ENCODE results near the gene UVRAG. TPM values are rescaled to one million over a fixed set of nuclear protein-coding genes. Genes with fewer than 3 reads are reported as not detected.

Gene UVRAG
- total and polyA plus RNA-seq, 10 donors, result 13.8 to 80.8 (median 42.9) TPM

- H3K27ac ChIP-seq, result no peak overlapping the region
Measured at GRCh38 chr11:76166314-76166713, 351.3 kb downstream of the UVRAG start.

GRCh38 chr11:76167590-76167989 is 352.6 kb downstream of the UVRAG start:
- intact Hi-C loops (cut with DNase I; ENCODE audit: low total_unique reads), result no loop called here
- WGBS, 5 donors, result 71 to 82% (median 81%) methylated on average over 5 to 13 of the region's 13 CpGs
- no peaks in the 10 kb centered on the region for H3K4me1 ChIP-seq
- no peak overlapping the region for H3K4me3 ChIP-seq
- no peak for DNase-seq
- no peaks in the 10 kb centered on the region for H3K36me3 ChIP-seq
- H3K27me3 ChIP-seq (replicated peaks in 1 of 7), result peaks cover 0 to 4% (median 0%) of the 10 kb centered on the region in 7 donors
- H3K9me3 ChIP-seq, result no peaks in the 10 kb centered on the region
- TF ChIP-seq CTCF (IDR thresholded peaks at IDR 0.05 in 8 of 11, conservative IDR thresholded peaks at IDR 0.05 in 3 of 11), result no peak
- TF ChIP-seq POLR2A (IDR thresholded peaks at IDR 0.05), result no peak
- TF ChIP-seq POLR2AphosphoS5 (IDR thresholded peaks at IDR 0.05), result no peak
- H3K27ac ChIP-seq, result no peak overlapping the region

More at GRCh38 chr11:76166314-76166713, 351.3 kb downstream of the UVRAG start:
- Histone ChIP-seq H3K4me1 (peaks cover 0 to 4% (median 0%) of the 10 kb centered on the region in 6 donors), H3K27me3 (replicated peaks in 1 of 7) (peaks cover 0 to 4% (median 0%) of the 10 kb centered on the region in 7 donors), H3K36me3 (no peaks in the 10 kb centered on the region), H3K4me3 (no peak overlapping the region), H3K9me3 (no peaks in the 10 kb centered on the region)
- WGBS, 5 donors, result 54 to 83% (median 74%) methylated on average over 5 to 6 of the region's 6 CpGs
- DNase-seq, result no peak
- intact Hi-C loops (cut with DNase I; ENCODE audit: low total_unique reads), result no loop called here
- no peak for TF ChIP-seq POLR2AphosphoS5 (IDR thresholded peaks at IDR 0.05)
- TF ChIP-seq CTCF (IDR thresholded peaks at IDR 0.05 in 8 of 11, conservative IDR thresholded peaks at IDR 0.05 in 3 of 11), result no peak
- no peak for TF ChIP-seq POLR2A (IDR thresholded peaks at IDR 0.05)

GRCh38 chr11:76169473-76169896 is 354.5 kb downstream of the UVRAG start:
- DNase-seq, result no peak

GRCh38 chr11:76170468-76170867 is 355.5 kb downstream of the UVRAG start:
- Histone ChIP-seq H3K36me3 (no peaks in the 10 kb centered on the region), H3K4me3 (no peak overlapping the region), H3K27me3 (replicated peaks in 1 of 7) (no peaks in the 10 kb centered on the region), H3K9me3 (no peaks in the 10 kb centered on the region), H3K27ac (no peak overlapping the region), H3K4me1 (no peaks in the 10 kb centered on the region)
- 66 to 79% (median 72%) methylated on average over 3 to 4 of the region's 4 CpGs for WGBS, 5 donors
- no peak for DNase-seq
- no peak for TF ChIP-seq POLR2A (IDR thresholded peaks at IDR 0.05)
- TF ChIP-seq POLR2AphosphoS5 (IDR thresholded peaks at IDR 0.05), result no peak
- TF ChIP-seq CTCF (IDR thresholded peaks at IDR 0.05 in 8 of 11, conservative IDR thresholded peaks at IDR 0.05 in 3 of 11), result no peak
- intact Hi-C loops (cut with DNase I; ENCODE audit: low total_unique reads), result no loop called here

More at GRCh38 chr11:76169473-76169896, 354.5 kb downstream of the UVRAG start:
- intact Hi-C loops (cut with DNase I; ENCODE audit: low total_unique reads), result no loop called here
- Histone ChIP-seq H3K27me3 (replicated peaks in 1 of 7) (no peaks in the 10 kb centered on the region), H3K4me1 (no peaks in the 10 kb centered on the region), H3K27ac (no peak overlapping the region), H3K36me3 (no peaks in the 10 kb centered on the region), H3K9me3 (no peaks in the 10 kb centered on the region), H3K4me3 (no peak overlapping the region)
- WGBS, 5 donors, result 56 to 100% (median 80%) methylated on average over 1 to 15 of the region's 15 CpGs
- TF ChIP-seq POLR2AphosphoS5 (IDR thresholded peaks at IDR 0.05), result no peak
- TF ChIP-seq CTCF (IDR thresholded peaks at IDR 0.05 in 8 of 11, conservative IDR thresholded peaks at IDR 0.05 in 3 of 11), result no peak
- no peak for TF ChIP-seq POLR2A (IDR thresholded peaks at IDR 0.05)

Measured in spleen (tissue), 11 donors.